NT2/D1 (cell line): Measurements from ENCODE around the gene FAM107A.

ENCODE experiments used
- SUZ12 ChIP-seq: IDR thresholded peaks from 2 replicates; pipeline ENCODE4 v1.6.1; 2011; ENCODE audit not compliant: insufficient read length, insufficient read depth; ENCODE audit errors: extremely low read depth
- YY1 ChIP-seq: IDR thresholded peaks from 2 replicates; pipeline ENCODE4 v1.6.1; 2011; ENCODE audit not compliant: insufficient read length, insufficient read depth
- ZNF274 ChIP-seq: IDR thresholded peaks from 2 replicates; pipeline ENCODE4 v1.6.1; 2011; ENCODE audit warnings: mild to moderate bottlenecking, low read depth, low read length

DNA sequence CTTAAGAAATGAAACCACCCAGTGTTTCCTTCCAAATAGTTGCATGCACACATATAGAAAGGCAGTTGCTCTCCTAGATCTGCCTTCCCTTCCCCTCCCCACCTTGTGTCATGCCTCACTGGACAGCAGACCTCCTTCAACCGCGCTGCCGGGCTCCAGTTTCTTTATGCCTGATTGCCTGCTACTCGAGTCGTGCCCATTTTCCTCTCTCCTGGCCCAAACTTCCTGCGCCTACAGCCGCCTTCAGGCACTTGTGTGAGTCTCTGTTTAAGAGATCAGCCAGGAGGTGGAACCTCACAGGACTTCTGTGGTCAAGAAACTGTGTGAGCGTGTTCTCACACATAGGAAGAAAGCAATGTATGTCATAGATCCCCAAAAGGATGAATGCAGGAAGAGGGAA lies 8.8 kb upstream of the FAM107A start:
- TF ChIP-seq SUZ12 (no peak), ZNF274 (no peak), YY1 (no peak)
